GM12874 (cell line): Measurements from ENCODE around the gene ARL15.

Experiments
- TF ChIP-seq, protein P1 (sequence below): IDR thresholded peaks from 2 replicates; pipeline ENCODE4 v1.5.1; 2011; ENCODE audit warnings: low read depth, mild to moderate bottlenecking, control low read depth, low read length, moderate library complexity; ENCODE audit not compliant: insufficient read depth

The ARL15 gene

DNA sequence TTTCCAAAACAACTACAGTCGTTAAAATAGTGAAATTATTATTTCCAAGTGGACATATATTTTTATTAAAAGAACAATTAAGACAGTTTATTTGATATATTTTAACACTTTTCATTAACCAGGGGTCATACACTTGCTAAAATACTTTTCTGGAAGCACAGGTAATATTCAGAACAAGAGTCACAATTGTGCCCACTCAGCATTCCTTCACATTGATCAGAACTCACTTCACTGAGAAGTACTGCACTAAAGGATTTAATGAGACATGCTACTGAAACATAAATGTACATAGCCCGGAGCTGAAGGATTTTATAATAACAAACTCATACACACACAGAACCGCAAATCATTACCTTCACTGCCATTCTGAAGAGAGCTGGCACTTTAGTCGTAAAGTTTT, 361.8 kb downstream of the ARL15 start:
- TF ChIP-seq, protein P1, sequence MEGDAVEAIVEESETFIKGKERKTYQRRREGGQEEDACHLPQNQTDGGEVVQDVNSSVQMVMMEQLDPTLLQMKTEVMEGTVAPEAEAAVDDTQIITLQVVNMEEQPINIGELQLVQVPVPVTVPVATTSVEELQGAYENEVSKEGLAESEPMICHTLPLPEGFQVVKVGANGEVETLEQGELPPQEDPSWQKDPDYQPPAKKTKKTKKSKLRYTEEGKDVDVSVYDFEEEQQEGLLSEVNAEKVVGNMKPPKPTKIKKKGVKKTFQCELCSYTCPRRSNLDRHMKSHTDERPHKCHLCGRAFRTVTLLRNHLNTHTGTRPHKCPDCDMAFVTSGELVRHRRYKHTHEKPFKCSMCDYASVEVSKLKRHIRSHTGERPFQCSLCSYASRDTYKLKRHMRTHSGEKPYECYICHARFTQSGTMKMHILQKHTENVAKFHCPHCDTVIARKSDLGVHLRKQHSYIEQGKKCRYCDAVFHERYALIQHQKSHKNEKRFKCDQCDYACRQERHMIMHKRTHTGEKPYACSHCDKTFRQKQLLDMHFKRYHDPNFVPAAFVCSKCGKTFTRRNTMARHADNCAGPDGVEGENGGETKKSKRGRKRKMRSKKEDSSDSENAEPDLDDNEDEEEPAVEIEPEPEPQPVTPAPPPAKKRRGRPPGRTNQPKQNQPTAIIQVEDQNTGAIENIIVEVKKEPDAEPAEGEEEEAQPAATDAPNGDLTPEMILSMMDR: no peak

DNA sequence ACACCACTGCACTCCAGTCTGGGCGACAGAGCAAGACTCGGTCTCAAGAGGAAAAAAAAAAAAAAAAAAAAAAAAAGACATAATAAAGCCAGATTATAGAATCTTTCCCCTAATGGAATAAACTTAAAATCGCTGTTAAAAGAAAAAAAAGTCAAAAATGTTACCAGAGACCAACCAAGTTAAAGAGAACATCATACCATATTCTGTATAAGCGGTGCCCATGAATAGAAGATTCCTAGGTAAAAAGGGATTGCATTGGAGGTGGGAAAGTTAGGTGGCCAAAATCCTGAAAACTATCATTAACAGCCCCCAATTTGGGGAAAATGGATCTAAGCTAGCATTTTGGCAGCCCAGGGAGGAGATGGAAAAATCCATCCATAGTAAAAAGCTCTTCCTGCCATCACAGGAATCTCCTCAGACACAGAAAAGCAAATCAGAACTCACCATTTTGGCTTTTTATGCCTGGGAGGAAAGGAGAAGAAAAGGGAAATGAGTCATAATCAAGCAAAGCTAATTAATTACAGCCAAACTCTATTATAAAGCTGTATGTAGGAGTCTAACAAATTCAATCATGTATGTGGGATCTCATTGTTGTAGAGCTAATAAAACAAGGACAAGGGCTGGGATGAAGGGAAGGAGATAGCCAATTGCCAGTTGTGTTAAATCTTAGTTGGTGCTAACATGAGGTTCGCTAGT, 363.8 kb downstream of the ARL15 start:
- TF ChIP-seq, protein P1: no peak

DNA sequence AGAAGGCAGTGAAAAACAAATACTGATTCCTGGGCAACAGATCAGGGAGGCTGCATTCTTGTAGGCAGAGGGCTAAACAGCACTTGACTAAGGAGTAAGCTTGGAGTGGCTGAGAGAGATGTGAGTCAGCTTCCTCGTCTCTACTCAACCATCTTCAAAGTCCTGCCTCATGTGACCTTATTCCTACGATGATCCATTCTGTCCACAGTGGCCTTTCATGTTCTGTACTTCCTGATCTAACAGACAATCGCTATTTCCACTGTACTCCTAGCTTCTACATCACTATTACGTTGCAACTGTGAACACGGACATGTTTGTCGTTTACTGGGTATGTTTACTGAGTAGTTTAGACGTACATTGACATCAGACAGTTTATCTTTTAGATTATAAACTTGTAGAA, 365.4 kb downstream of the ARL15 start:
- TF ChIP-seq, protein P1: no peak

DNA sequence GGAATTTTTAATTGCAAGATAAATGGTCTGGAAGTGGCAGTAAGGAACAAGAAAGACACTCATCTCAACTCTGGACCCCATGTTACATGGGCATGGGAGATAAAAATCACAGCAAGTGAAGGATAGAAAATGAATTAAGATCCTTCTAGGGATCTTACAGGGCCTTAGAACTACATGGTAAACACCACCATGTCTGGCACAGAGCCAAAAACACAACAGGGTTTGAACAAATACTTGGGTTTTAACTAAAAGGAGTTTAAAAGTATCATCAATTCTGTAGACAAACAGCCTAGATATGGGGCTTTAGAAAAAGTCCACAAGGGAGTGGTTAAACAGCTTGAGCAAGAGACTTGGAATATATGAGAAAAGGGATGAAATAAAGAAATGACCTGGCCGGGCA, 366.4 kb downstream of the ARL15 start:
- TF ChIP-seq, protein P1: no peak

DNA sequence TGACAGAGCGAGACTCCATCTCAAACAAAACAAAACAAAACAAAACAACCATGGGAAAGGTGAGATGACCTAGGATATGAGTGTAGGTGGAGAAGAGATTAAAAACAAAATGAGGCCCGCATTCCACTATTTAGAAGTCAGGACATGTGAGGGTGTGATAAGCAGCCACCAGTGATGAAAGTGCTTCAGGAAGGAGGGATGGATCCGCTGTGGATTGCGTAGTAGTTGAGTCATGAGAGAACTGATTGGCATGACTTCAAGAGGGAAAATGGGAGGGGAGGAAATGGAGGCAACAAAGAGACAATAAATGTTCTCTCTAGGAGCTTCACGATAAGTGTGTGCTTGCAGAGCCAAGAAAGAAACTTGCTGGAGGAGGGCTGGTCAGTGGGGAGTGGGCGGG, 367.6 kb downstream of the ARL15 start:
- TF ChIP-seq, protein P1: no peak

DNA sequence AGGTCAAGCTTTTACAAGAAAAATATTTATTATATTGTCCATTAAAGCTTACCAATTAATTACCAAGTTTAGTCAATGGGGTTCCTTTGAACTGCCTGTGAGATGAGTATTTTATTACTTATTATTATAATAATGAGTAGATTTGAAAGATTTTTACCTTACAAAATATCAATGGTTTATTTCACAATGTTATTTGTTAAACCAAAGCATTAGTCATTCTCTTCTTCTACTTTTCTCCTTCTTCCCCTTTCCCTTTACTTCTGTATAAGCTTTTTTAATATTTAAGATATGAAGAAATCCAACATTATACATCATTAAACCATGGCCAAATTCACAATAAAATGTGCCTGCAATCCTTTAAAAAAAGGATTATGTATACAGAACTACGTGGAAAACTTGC, 369.5 kb downstream of the ARL15 start:
- TF ChIP-seq, protein P1: no peak

DNA sequence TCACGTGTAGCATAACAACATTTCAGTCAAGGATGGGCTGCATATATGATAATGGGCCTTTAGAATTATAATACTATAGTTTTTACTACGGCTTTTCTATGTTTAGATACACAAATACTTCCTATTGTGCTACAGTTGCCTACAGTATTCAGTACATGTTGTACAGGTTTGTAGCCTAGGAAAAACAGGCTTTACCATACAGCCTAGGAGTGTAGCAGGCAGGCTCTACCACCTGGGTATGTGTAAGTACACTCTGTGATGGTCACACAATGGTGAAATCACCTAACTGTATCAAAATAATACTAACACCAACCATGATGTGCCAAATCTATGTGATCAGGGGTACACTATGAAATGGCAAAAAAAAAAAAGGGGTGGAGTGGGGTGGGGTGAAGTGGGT, 372.9 kb downstream of the ARL15 start:
- TF ChIP-seq, protein P1: no peak
